Dedifferentiated amniotic fluid mesenchymal stem cell (primary cell): ENCODE data around the gene USP22.

ENCODE experiments used
- DNase-seq: peaks from one replicate; pipeline ENCODE4 v3.0.0-alpha.2; 2016; ENCODE audit errors: extremely low spot score

Gene USP22

GRCh38 chr17:21020622-21021021, 22.2 kb downstream of the USP22 start:
- DNase-seq, result no peak

GRCh38 chr17:21019976-21020586, 22.7 kb downstream of the USP22 start:
- DNase-seq, result no peak

GRCh38 chr17:21018894-21019293, 23.9 kb downstream of the USP22 start:
- no peak for DNase-seq

- no peak for DNase-seq
Measured at GRCh38 chr17:21017861-21018260, 24.9 kb downstream of the USP22 start.

- DNase-seq, result no peak
Measured at GRCh38 chr17:21017256-21017655, 25.6 kb downstream of the USP22 start.

GRCh38 chr17:21016826-21017225, 26.0 kb downstream of the USP22 start:
- no peak for DNase-seq

- DNase-seq, result no peak
Measured at GRCh38 chr17:21015564-21015963, 27.2 kb downstream of the USP22 start.

GRCh38 chr17:21014498-21014897, 28.3 kb downstream of the USP22 start:
- DNase-seq, result no peak

GRCh38 chr17:21013983-21014382, 28.8 kb downstream of the USP22 start:
- no peak for DNase-seq

- DNase-seq, result no peak
Measured at GRCh38 chr17:21012736-21013135, 30.1 kb downstream of the USP22 start.

GRCh38 chr17:21010705-21011596, 31.9 kb downstream of the USP22 start:
- no peak for DNase-seq

GRCh38 chr17:21008992-21009671, 33.7 kb downstream of the USP22 start:
- DNase-seq, result no peak

- DNase-seq, result no peak
Measured at GRCh38 chr17:21008160-21008915, 34.5 kb downstream of the USP22 start.

- no peak for DNase-seq
Measured at GRCh38 chr17:21007646-21008045, 35.2 kb downstream of the USP22 start.

GRCh38 chr17:21005803-21006202, 37.0 kb downstream of the USP22 start:
- no peak for DNase-seq

GRCh38 chr17:21005367-21005766, 37.4 kb downstream of the USP22 start:
- DNase-seq, result no peak

- no peak for DNase-seq
Measured at GRCh38 chr17:21004016-21004930, 38.5 kb downstream of the USP22 start.

- no peak for DNase-seq
Measured at GRCh38 chr17:21003007-21003621, 39.7 kb downstream of the USP22 start.

GRCh38 chr17:21002309-21003006, 40.4 kb downstream of the USP22 start:
- DNase-seq, result no peak

GRCh38 chr17:21001813-21002221, 41.0 kb downstream of the USP22 start:
- DNase-seq, result no peak
